Mesothelial cell of epicardium (in vitro differentiated cells): ENCODE measurements around the gene AJM1. TPM values are rescaled to one million over a fixed set of nuclear protein-coding genes. Genes with fewer than 3 reads are reported as not detected.
"Not testable (repeated sequence)": the region's sequence is repeated elsewhere in the genome, so short reads cannot be mapped to it uniquely, and the experiment has no call there.

Experiments
- DNase-seq, 2 experiments: peaks; one replicate each; pipeline ENCODE4 v3.0.0; 2021; ENCODE audit warnings: low spot score in 2 of 2; ENCODE audit not compliant: unreplicated experiment in 2 of 2
- H3K27ac Mint-ChIP-seq: 2 replicates; pipeline ENCODE4 v1.8.0; 2021; ENCODE audit warnings: mixed read lengths
- H3K27me3 Mint-ChIP-seq: 2 replicates; pipeline ENCODE4 v1.8.0; 2021; ENCODE audit warnings: low read depth, mixed read lengths
- H3K36me3 Mint-ChIP-seq: 2 replicates; pipeline ENCODE4 v1.8.0; 2021; ENCODE audit warnings: mixed read lengths
- H3K4me1 Mint-ChIP-seq: 2 replicates; pipeline ENCODE4 v1.8.0; 2021; ENCODE audit warnings: mixed read lengths
- H3K4me3 Mint-ChIP-seq: 2 replicates; pipeline ENCODE4 v1.8.0; 2021; ENCODE audit warnings: mild to moderate bottlenecking, moderate library complexity, mixed read lengths
- H3K9me3 Mint-ChIP-seq: 2 replicates; pipeline ENCODE4 v1.8.0; 2021; ENCODE audit warnings: mixed read lengths
- total RNA-seq: library from RNA; stranded (reverse); gene quantifications from 3 replicates; pipeline ENCODE4 v1.2.1, GENCODE V29; 2021
- TF ChIP-seq, protein P1 (sequence below): fragments of 200-600 bp; sonication (generic); IDR thresholded peaks from one replicate; pipeline ENCODE4 v1.5.0; 2021; ENCODE audit warnings: antibody characterized with exemption; ENCODE audit not compliant: unreplicated experiment

Gene AJM1
- total RNA-seq, 1 donor from 2014 or later = 3.6 TPM

DNA sequence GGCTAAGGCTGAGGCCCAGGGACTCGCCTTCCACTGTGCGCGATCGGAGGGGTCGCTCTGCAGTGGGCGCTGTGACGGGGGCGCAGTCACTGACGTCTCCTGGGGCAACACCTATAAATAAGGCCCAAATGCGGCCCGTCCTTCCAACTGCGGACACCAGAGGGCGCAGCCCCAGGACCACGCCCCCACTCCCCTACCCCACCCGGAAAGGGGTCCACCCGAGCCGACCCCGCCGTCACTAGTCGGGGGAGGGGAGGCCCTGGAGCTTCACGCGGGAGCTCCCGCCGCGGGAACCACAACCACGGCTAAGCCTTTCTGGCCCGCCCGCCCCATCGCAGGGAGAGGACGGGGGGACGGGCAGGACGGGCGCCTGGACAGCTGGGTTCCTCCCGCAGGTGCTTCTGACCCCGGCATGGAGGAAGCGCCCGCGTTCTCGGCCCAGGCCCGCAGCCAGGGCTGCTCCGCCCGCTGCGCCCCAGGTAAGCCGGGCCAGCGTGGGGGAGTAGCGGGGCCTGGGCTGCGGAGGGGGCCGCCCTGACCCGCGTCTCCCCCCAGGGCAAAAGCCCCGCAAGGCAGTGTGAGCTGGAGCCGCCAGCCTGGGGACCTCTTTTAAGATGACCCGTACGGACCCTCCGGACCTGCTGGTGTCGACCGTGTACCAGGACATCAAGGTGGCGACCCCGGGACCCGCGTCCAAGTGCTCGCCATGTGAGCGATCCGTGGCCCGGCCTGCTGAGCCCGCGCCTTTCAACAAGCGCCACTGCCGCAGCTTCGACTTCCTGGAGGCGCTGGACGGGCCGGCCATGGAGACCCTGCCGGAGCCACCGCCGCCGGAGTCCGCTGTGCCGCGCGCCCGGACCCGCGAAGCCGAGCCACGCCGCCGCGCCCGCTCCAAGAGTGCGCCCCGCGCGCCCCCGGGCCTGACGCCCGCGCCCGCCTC lies 1.8 kb downstream of the AJM1 start:
- TF ChIP-seq, protein P1, sequence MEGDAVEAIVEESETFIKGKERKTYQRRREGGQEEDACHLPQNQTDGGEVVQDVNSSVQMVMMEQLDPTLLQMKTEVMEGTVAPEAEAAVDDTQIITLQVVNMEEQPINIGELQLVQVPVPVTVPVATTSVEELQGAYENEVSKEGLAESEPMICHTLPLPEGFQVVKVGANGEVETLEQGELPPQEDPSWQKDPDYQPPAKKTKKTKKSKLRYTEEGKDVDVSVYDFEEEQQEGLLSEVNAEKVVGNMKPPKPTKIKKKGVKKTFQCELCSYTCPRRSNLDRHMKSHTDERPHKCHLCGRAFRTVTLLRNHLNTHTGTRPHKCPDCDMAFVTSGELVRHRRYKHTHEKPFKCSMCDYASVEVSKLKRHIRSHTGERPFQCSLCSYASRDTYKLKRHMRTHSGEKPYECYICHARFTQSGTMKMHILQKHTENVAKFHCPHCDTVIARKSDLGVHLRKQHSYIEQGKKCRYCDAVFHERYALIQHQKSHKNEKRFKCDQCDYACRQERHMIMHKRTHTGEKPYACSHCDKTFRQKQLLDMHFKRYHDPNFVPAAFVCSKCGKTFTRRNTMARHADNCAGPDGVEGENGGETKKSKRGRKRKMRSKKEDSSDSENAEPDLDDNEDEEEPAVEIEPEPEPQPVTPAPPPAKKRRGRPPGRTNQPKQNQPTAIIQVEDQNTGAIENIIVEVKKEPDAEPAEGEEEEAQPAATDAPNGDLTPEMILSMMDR = peak; percentile 77
- Mint-ChIP-seq H3K4me3 (peak overlapping the region; percentile 26), H3K27me3 (peaks cover 16% of the 10 kb centered on the region), H3K4me1 (peaks cover 20% of the 10 kb centered on the region)
- not testable (repeated sequence) for H3K27ac Mint-ChIP-seq, H3K36me3 Mint-ChIP-seq, H3K9me3 Mint-ChIP-seq
- DNase-seq = peak in 1 of 2 experiments; percentile 68

DNA sequence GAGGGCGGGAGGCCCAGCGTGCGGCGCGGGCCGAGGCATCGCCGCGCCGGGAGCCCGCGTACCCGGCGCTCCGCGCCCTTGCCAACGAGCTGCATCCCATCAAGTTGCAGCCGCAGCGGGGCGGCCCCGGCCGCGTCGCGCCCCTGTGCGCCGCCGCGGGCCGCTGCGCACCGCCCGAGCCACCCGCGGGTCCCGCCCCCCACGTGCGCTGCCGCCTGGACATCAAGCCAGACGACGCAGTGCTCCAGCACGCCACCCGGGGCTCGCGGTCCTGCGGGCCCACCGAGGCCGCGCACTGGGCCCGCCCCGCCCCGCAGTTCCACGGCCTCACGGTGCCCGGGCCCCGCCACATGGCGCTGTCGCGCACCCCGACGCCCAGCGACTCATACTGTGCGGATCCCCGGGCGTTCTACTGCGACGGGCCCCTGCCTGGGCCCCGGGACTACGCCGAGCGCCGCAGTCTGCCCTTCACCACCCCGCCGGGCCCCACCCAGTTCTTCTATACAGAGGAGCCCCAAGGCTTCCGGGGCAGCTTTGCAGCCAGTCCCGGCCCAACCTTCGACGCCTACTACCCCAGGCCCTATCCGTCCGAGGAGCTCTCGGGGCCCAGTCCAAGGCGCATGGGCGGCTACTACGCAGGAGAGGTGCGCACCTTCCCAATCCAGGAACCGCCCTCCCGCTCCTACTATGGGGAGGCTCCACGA lies 2.6 kb downstream of the AJM1 start:
- Mint-ChIP-seq H3K27ac (no peak overlapping the region), H3K27me3 (peaks cover 16% of the 10 kb centered on the region)

DNA sequence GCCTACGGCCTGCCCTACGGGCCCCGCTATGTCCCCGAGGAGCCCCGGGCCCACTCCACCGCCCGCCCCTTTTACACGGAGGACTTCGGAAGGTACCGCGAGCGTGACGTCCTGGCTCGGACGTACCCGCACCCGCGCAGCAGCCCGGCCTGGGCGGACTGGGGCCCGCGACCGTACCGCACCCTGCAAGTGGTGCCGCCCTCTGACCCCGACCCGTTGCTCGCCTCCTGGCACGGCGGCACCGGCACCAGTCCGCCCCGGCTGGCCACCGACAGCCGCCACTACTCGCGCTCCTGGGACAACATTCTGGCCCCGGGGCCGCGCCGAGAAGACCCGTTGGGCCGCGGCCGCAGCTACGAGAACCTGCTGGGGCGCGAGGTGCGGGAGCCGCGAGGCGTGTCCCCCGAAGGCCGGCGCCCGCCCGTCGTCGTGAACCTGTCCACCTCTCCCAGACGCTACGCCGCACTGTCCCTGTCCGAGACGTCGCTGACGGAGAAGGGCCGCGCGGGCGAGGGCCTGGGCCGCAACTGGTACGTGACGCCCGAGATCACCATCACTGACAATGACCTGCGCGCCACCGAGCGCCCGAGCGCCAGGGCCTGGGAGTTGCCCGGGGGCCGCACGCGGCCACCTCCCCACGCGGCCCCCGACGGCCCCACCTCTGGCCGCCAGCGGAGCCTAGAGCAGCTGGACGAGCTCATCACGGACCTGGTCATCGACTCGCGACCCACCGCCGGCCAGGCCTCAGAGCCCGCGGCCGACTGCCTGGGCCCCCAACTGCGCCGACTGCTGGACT lies 3.4 kb downstream of the AJM1 start:
- no peak for DNase-seq
- no peak overlapping the region for H3K4me3 Mint-ChIP-seq

More for the DNA sequence above, 2.6 kb downstream of the AJM1 start:
- Mint-ChIP-seq H3K36me3 (peaks cover 4% of the 10 kb centered on the region), H3K4me1 (peaks cover 22% of the 10 kb centered on the region), H3K9me3 (no peaks in the 10 kb centered on the region), H3K4me3 (no peak overlapping the region)
- DNase-seq = no peak
- TF ChIP-seq, protein P1 = no peak

DNA sequence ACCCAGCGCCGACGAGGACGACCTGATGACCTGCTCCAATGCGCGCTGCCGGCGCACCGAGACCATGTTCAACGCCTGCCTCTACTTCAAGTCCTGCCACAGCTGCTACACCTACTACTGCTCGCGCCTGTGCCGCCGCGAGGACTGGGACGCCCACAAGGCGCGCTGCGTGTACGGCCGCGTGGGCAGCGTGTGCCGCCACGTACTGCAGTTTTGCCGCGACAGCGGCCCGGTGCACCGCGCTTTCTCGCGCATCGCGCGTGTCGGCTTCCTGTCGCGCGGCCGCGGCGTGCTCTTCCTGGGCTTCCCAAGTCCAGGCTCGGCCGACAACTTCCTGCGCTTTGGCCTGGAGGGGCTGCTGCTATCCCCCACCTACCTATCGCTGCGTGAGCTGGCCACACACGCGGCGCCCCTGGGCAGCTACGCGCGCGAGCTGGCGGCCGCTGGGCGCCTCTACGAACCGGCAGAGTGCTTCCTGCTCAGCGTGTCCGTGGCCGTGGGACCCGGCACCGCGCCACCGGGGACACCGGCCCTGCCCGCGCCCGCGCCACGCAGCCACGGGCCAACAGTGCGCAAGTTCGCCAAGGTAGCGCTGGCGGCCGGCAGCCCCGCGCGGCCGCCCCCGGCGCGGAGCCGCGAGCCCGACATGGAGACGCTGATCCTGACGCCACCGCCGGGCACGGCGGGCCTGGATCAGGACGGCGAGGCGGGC lies 4.3 kb downstream of the AJM1 start:
- Mint-ChIP-seq H3K27me3 (peaks cover 16% of the 10 kb centered on the region), H3K36me3 (peaks cover 2% of the 10 kb centered on the region), H3K27ac (no peak overlapping the region), H3K9me3 (no peaks in the 10 kb centered on the region), H3K4me1 (peaks cover 14% of the 10 kb centered on the region), H3K4me3 (peak overlapping the region; percentile 64)
- no peak for DNase-seq
- TF ChIP-seq, protein P1 = no peak

More for the DNA sequence above, 3.4 kb downstream of the AJM1 start:
- H3K36me3 Mint-ChIP-seq = peaks cover 2% of the 10 kb centered on the region
- peaks cover 16% of the 10 kb centered on the region for H3K27me3 Mint-ChIP-seq
- peaks cover 22% of the 10 kb centered on the region for H3K4me1 Mint-ChIP-seq
- H3K27ac Mint-ChIP-seq = no peak overlapping the region
- TF ChIP-seq, protein P1 = no peak
- H3K9me3 Mint-ChIP-seq = no peaks in the 10 kb centered on the region
